MCF 10A (cell line): ENCODE data around the gene YBEY. TPM values are rescaled to one million over a fixed set of nuclear protein-coding genes. Genes with fewer than 3 reads are reported as not detected.

Experiments used
- BruUV-seq: library from RNA; stranded (reverse); fragments of 400-500 nt; replicated peaks from 2 replicates; lab custom pipeline; 2021; lab: Mats Ljungman, UMichigan
- CTCF ChIA-PET: fragments of 300-600 bp; sonication (Branson Sonifier 250); formaldehyde crosslinking; extraction: SDS; loops from one replicate; lab custom pipeline; 2021; ENCODE audit warnings: antibody characterized with exemption, inconsistent platforms; lab: Yijun Ruan, JAX
- POLR2A ChIA-PET: fragments of 300-600, 350-650 bp; sonication (Branson Sonifier 250); formaldehyde crosslinking; extraction: SDS; loops from one replicate; lab custom pipeline; 2020; ENCODE audit warnings: antibody characterized with exemption, inconsistent platforms; lab: Yijun Ruan, JAX
- DNase-seq: peaks from one replicate; pipeline ENCODE4 v3.0.0-alpha.2; 2018; ENCODE audit not compliant: unreplicated experiment
- H3K27ac Mint-ChIP-seq: one replicate; pipeline ENCODE4 v1.8.0; 2022; ENCODE audit warnings: mild to moderate bottlenecking, low read depth, mixed read lengths; ENCODE audit not compliant: unreplicated experiment
- H3K27me3 Mint-ChIP-seq: one replicate; pipeline ENCODE4 v1.8.0; 2022; ENCODE audit warnings: mixed read lengths; ENCODE audit not compliant: insufficient read depth, unreplicated experiment
- H3K36me3 Mint-ChIP-seq: one replicate; pipeline ENCODE4 v1.8.0; 2022; ENCODE audit warnings: mild to moderate bottlenecking, moderate library complexity, mixed read lengths; ENCODE audit not compliant: insufficient read depth, unreplicated experiment
- H3K4me1 Mint-ChIP-seq: one replicate; pipeline ENCODE4 v1.8.0; 2022; ENCODE audit warnings: mixed read lengths; ENCODE audit not compliant: insufficient read depth, unreplicated experiment
- H3K4me3 Mint-ChIP-seq: one replicate; pipeline ENCODE4 v1.8.0; 2022; ENCODE audit warnings: mild to moderate bottlenecking, moderate library complexity, mixed read lengths; ENCODE audit not compliant: unreplicated experiment
- H3K9me3 Mint-ChIP-seq: one replicate; pipeline ENCODE4 v1.8.0; 2022; ENCODE audit warnings: mixed read lengths; ENCODE audit not compliant: unreplicated experiment
- CTCF ChIP-seq: fragments of 200-600 bp; IDR thresholded peaks from one replicate; pipeline ENCODE4 v1.8.0; 2022; ENCODE audit warnings: antibody characterized with exemption, mild to moderate bottlenecking; ENCODE audit not compliant: unreplicated experiment
- intact Hi-C: fragments of 100-400 bp; cut with micrococcal nuclease; formaldehyde crosslinking; loops from 2 replicates; pipeline ENCODE4 v1.14.1; 2022
- total RNA-seq: library from RNA; stranded (reverse); gene quantifications from 2 replicates; pipeline ENCODE4 v1.2.3, GENCODE V29; 2022

The YBEY gene
- total RNA-seq, 1 experiment from 2014 or later: 26.7 TPM

- TF ChIP-seq CTCF: peak; percentile 18
- Mint-ChIP-seq H3K9me3 (no peaks in the 10 kb centered on the region), H3K36me3 (peaks cover 28% of the 10 kb centered on the region), H3K27ac (peak overlapping the region; percentile 94), H3K4me1 (peaks cover 18% of the 10 kb centered on the region), H3K4me3 (peak overlapping the region; percentile 86), H3K27me3 (no peaks in the 10 kb centered on the region)
- intact Hi-C loops: loop anchor here (1.0 kb wide), 1 partner anchor 38 kb away; the partner anchor contains the start of gene YBEY
- ChIA-PET POLR2A (interaction anchor here (0.6 to 2.0 kb wide), 10 partner anchors 23 to 311 kb away, joined by 3 to 20 read pairs (median 6); partner anchors contain the start of genes LSS, MCM3AP, PRMT2 and YBEY), CTCF (interaction anchor here (1.6 kb wide), 1 partner anchor 11 kb away, joined by 9 read pairs; no protein-coding TSS in a partner anchor)
- peak; percentile 77 for DNase-seq
- BruUV-seq: no TSS peak
Measured at GRCh38 chr21:46324390-46325072, 38.4 kb downstream of the YBEY start.

GRCh38 chr21:46325073-46325912, 39.2 kb downstream of the YBEY start:
- Mint-ChIP-seq H3K27me3 (no peaks in the 10 kb centered on the region), H3K27ac (peak overlapping the region; percentile 72), H3K36me3 (peaks cover 34% of the 10 kb centered on the region), H3K4me3 (peak overlapping the region; percentile 86), H3K9me3 (no peaks in the 10 kb centered on the region), H3K4me1 (peaks cover 18% of the 10 kb centered on the region)
- TF ChIP-seq CTCF: peak; percentile 13
- CTCF ChIA-PET: interaction anchor here (0.5 to 1.6 kb wide), 9 partner anchors 10 to 201 kb away, joined by 3 to 11 read pairs (median 4); partner anchors contain the start of gene MCM3AP
- BruUV-seq: no TSS peak
- intact Hi-C loops: loop anchor here (1.0 kb wide), 1 partner anchor 39 kb away; the partner anchor contains the start of gene YBEY
- peak; percentile 52 for DNase-seq
- POLR2A ChIA-PET: interaction anchor here (0.6 to 2.0 kb wide), 18 partner anchors 9 to 312 kb away, joined by 3 to 20 read pairs (median 4); partner anchors contain the start of genes DIP2A, LSS, MCM3AP and PRMT2

GRCh38 chr21:46326110-46326703, 40.1 kb downstream of the YBEY start:
- ChIA-PET CTCF (interaction anchor here (0.5 to 1.6 kb wide), 9 partner anchors 9 to 280 kb away, joined by 3 to 9 read pairs (median 4); no protein-coding TSS in a partner anchor), POLR2A (interaction anchor here (0.6 to 2.0 kb wide), 12 partner anchors 14 to 311 kb away, joined by 3 to 20 read pairs (median 4); partner anchors contain the start of genes DIP2A, MCM3AP, PRMT2 and YBEY)
- Mint-ChIP-seq H3K27me3 (no peaks in the 10 kb centered on the region), H3K36me3 (peaks cover 43% of the 10 kb centered on the region), H3K4me1 (peaks cover 17% of the 10 kb centered on the region), H3K9me3 (no peaks in the 10 kb centered on the region), H3K4me3 (peak overlapping the region; percentile 86), H3K27ac (peak overlapping the region; percentile 72)
- intact Hi-C loops: no loop called here
- no peak for TF ChIP-seq CTCF
- BruUV-seq: TSS peak; percentile 13
- no peak for DNase-seq
